ENCODE data around the gene EFL1.
"Not testable (repeated sequence)": the region's sequence is repeated elsewhere in the genome, so short reads cannot be mapped to it uniquely, and the experiment has no call there.

Gene EFL1

DNA sequence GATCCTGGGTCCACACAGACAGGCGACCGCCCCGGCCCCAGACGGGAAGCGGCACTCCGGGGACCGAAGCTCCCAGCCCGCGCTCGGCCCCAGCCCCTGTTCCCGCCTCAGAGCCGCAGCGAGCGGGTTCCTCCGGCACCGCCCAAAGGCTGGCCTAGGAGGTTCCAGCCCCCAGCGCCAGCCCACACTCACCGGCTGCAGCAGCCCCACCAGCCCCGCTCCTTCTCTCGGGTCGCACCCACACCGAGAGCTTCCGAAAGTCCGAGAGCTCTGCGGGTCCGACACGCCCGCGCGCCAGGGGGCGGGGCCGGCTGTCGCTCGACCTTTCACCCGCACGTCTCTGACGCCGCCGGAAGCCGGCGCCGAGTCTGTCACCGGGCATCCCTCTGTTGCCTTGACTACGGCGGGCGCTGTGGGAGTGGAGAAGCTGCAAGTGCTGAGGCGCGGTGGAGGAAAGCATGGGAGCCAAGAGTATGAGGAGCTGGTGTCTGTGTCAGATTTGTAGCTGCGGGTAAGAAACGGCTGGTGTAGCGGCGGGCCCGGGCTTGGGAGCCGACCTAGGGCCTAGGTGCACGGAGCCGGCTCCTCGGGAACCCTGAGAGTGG, at the start of gene EFL1, which contains the start of gene SAXO2:
EFL1 (minus strand) TSS at position 313 of the 605 bp plus-strand sequence. CDS start 956 bp downstream, outside the sequence.
SAXO2 (plus strand) TSS at position 397 of the 605 bp plus-strand sequence; CDS start at position 459, 62 bp downstream.
- DNase-seq (ENCODE audit: low spot score), result peak; percentile 89

DNA sequence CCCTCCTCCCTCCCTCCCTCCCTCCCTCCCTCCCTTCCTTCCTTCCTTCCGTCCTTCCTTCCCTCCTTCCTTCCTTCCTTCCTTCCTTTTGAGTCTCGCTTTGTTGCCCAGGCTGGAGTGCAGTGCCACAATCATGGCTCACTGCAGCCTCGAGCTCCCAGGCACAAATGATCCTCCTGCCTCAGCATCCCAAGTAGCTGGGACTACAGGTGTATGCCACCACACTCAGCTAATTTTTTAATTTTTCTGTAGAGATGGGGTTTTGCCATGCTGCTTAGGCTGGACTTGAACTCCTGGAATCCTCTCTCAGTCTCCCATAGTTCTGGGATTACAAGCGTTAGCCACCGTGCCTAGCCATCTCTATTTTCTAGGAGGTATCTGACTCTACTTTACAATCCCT, 48.8 kb upstream of the EFL1 start:
- DNase-seq (ENCODE audit: low spot score), result not testable (repeated sequence)

DNA sequence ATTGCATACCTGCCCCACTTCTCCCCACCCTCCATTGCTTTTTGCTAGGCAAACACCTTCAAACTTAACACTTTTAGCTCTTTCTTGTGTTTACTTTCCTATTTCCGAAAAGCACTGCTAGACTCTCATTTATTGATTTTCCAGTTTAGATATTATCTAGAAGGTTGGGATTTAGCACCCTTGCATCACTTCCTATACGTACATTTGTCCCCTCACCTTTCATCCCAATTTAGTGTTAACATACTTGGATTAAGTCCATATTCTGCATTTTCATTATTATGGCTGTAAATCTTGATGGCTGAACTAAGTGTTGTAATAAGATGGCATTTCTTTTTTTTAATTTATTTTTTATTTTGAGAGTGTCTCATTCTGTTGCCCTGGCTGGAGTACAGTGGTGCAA, 47.3 kb upstream of the EFL1 start:
- no peak for DNase-seq (ENCODE audit: low spot score)

DNA sequence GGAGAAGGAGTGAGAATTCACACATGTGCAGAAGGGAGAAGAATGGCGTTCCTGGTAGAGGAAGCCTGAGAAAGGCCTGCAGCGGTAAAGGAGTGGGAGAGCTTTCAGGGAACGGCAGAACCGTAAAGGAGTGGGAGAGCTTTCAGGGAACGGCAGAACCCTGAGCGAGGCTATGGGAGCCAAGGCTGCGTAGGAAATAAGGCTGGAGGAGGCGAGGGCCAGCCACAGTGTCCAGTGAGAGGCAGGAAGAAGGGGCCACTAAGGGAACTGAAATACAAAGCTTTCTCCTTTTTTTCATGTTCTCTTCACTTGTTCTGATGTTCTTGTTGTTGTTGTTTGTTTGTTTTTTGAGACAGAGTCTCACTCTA, 45.2 kb upstream of the EFL1 start:
- no peak for DNase-seq (ENCODE audit: low spot score)

DNA sequence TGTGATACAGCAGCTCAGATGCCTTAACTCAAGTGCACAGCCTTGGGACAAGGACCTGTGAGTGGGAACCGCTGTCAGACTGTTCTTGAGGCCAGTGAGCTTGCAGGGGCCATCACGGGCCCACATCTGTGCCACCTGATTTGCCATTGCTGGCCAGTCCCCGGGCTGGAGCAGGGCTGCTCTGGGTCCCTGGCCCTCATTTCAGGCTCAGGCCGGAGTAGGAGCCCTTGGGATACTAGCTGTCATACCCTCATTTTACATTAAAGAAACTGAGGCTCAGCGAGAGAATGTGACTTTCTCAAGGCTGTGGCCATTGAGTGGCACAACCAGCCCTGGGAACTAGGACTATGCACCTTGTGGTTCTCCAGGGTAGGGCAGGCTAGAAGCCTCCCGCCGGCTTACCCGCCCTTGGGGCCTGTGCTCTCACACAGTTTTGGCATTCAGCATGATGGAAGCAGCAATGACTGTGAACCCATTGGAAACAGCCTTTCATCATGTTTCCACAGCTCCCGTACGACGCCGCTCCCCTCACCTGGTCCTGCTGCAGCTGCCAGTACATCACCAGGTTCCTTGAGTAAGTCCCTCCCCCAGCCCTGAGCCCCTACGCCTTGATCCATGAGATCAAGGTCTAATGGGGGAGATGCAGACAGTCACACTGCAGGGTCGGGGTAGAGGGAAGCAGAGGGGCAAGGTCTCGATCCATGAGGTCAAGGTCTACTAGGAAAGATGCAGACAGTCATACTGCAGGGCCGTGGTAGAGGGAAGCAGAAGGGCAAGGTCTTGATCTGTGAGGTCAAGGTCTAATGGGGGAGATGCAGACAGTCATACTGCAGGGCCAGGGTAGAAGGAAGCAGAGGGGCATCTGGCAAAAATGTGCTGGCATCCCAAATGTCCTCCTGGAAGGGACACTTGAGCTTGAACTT, 44.5 kb upstream of the EFL1 start:
- no peak for DNase-seq (ENCODE audit: low spot score)

DNA sequence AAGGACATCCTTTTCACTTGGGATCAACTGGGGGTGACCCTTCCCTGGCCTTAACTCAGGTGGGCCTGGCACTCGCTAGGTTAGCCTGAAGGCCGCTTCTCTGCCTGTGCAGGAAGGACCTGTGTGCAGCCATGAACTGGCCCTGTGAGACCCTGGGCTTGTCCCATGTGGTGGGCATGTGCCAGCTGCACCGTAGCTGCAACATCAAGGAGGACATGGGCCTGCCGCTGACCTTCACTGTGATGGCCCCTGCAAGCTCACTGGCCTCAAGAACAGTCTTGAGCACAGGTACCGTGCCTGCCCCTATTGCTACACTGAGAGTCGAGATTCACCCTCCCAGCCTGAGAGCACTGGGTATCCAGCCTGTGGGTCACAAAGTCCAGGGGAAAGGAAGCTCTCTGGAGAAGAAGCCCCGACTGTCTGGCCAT, 43.1 kb upstream of the EFL1 start:
- no peak for DNase-seq (ENCODE audit: low spot score)

DNA sequence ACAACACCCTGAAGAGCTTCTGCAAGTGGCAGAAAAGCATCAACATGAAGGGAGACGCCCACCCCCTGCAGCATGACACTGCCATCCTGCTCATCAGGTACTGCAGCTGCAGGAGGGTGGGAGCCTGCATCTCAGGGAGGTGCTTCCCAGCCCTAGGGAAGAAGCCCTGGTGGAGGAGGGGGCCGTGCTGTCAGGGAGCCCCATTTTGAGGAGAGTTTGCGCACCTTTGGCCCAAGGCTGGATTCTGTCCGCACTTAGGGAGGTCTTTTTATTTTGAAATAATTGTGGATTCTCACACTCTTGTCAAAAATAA, 42.2 kb upstream of the EFL1 start:
- DNase-seq (ENCODE audit: low spot score), result no peak

DNA sequence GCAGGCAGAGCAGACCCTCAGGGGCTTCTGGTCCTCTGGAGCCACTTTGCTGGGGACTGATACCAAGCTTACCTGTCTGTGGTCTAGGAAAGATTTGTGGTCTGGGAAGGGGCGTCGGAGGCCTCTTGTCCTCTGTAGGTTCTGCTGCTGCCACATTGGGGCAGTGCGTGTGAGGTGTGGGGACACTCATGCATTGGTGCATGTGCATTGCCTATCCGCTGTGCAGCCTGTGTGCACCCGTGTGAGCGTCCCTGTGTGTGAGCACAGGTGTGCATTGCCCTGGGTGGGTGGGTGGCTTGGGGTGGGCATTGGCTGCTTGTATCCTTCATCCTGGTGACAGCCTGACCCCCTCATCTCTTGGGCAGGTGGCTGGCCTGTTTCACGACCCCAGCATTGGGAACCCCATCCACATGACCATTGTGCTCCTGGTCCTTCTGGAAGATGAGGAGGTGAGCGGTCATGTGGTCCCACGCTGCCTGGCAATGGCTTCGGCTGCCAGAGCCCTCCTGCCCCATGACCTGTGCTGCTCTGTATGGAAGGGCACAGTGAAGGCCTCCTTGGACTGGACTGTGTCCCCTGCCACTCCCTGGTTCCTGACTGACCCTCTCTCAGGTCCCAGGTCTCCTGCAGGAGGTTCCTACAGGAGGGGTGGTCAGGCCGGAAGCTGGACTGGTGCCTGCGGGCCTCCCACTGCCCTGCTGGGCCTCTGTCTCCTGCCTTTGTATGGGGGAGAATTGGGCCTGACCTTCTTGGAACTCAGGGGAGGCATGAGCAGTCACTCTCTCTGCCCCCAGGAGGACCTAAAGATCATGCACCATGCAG, 41.6 kb upstream of the EFL1 start:
- DNase-seq (ENCODE audit: low spot score), result no peak

DNA sequence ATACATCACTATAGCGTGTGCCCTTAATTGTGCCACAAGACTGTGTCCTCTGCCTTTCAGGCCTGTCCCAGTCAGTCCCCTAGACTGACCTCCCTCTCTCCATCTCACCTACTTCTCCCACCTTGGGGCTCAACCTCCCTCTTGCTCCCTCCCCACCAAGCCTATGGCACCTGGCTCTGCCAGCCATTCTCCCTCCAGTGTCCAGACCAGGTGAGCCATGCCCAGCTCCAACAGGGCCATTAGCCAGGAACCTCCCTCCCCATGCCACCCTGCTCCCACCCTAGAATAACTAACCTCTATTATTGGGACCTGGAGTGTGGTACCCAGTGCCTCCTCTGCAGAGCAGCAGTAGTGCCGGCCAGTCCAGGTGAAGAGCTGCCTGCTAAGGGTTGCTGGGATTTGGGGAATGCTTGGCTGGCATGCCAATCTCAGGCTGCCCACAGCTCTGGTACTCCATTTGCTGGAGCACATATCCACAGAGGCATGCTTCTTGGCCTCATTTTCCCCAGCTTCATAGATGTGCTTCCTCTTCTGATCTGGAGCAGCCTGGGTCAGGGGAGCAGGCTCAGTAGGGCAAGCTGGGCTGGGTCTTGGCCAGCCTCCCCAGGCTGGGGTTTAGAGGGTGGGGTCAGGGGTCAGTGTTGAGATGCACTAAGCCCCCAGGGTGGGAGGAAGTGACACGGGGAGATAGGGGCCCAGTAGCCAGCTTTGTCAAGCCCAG, 38.9 kb upstream of the EFL1 start:
- DNase-seq (ENCODE audit: low spot score), result no peak

DNA sequence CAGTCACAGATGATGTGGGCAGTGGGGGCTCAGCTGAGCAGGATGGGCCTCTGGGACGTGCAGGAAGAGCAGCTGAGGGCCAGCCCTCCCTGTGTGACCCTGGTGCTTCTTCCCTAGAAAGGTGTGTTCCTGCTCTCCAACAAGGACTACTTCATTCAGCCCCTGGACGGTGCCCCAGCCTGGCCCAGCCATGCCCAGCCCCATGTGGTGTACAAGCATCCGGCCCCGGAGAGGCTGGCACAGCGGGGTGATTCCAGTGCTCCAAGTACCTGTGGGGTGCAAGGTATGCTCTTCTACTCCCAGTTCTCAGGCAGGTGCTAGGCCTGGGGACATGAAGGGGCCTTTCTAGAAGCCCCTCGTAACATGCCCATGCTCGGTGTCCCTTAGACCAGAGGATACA, 38.3 kb upstream of the EFL1 start:
- DNase-seq (ENCODE audit: low spot score), result no peak

DNA sequence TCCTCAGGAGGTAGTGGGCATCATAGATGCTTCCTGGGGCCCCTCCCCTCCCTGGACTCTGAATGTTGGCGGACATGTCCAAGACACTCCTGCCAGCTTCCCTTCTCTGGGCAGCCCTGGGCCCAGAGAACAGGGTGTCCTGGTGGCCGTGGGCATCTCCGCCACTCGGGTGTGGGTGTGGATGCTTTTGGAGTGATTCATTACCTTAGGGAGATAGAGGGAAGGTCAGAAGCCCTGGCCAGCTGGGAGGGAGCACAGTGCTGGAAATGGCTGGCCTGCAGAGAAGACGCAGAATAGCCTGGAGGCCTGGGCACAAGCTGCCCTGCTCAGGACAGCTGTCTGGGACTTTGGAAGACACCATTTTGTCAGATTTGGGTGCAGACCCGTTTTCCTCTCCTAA, 37.8 kb upstream of the EFL1 start:
- DNase-seq (ENCODE audit: low spot score), result not testable (repeated sequence)

DNA sequence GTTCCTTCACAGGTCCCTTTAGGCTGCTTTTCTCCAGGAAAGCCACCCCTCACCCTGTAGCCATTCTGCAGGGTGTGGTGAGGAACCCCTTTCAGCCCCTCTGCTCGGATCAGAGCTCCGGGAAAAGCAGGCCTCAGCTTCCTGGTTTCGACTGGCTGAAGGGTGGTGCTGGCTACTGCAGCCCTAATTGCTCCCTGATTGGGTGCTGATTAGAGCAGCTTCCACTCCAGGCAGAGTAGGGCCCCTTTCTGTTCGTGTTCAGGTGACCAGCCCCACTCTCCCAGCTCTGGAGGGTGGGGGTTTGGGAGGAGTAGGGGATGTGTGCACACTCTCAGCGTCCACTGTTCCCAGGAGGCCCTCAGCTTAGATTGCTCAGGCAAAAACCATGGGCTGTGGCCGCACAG, 37.0 kb upstream of the EFL1 start:
- DNase-seq (ENCODE audit: low spot score), result not testable (repeated sequence)

DNA sequence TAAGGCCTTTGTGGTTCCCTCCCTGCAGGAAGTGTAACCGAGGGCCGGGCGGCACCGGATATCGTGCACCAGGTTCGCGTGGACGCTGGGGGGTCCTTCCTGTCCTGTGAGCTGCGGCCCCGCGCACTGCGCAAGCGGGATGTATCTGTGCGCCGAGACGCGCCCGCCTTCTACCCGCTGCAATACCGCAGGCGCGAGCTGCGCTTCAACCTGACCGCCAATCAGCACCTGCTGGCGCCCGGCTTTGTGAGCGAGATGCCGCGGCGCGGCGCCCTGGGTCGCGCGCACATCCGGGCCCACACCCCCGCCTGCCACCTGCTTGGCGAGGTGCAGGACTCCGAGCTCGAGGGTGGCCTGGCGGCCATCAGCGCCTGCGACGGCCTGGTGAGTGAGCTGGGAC, 36.0 kb upstream of the EFL1 start:
- no peak for DNase-seq (ENCODE audit: low spot score)

DNA sequence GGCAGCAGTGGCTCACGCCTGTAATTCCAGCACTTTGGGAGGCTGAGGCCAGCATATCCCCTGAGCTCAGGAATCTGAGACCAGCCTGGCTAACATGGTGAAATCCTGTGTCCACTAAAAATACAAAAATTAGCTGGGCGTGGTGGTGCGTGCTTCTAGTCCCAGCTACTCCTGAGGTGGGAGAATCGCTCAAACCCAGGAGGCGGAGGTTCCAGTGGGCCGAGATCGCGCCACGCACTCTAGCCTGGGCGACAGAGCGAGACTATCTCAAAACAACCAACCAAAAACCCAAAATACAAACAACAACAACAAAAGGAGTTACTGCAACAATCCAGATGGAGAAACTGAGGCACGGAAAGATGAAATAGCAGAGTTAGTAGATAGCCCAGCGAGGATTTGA, 35.5 kb upstream of the EFL1 start:
- DNase-seq (ENCODE audit: low spot score), result no peak

DNA sequence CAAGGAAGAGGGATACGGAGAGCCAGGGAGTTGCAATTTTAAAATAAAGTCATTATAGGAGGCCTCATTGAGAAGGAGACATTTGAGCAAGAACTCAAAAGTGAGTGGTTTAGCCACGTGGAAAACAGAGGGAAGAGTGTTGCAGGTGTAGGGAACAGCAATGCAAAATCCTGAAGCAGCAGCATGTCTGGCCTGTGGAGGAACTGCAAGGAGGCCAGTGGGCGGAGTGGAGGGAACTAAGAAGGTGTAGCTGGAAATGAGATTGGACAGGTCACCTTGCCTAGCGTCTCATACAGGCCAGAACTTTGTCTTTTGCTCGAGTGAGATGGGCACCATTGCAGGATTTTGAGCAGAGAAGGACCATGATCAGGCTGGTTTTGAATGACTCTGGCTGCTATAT, 35.0 kb upstream of the EFL1 start:
- no peak for DNase-seq (ENCODE audit: low spot score)

DNA sequence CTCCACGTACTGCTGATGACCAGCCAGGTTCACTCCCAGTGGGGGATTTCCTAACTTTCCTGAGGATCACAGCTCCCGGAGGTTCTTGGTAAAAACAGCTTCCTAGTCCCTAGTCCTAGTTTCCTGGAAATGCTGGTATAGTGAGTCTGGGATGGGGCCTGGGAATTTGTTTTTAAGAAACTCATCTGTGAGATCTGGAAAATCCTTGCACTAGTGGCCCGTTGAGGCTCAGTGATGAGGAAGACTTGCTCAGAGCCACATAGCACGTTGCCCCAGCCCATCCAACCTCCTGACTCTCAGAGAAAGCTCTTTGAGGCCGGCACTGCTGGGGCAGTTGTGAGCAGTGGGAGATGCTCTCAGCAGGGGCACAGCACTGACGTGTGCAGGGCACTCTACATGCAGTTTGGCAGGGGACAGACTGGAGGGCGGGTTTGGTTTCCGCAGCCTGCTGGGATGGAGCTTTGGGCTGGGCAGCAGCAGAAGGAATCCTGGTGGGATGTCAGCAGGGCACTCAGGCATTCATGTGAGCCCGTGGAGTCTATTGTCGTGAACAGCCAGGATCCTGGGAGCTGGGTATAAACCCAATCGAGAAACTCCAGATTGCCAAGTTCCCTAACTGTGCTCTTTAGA, 31.6 kb upstream of the EFL1 start:
- DNase-seq (ENCODE audit: low spot score), result no peak

DNA sequence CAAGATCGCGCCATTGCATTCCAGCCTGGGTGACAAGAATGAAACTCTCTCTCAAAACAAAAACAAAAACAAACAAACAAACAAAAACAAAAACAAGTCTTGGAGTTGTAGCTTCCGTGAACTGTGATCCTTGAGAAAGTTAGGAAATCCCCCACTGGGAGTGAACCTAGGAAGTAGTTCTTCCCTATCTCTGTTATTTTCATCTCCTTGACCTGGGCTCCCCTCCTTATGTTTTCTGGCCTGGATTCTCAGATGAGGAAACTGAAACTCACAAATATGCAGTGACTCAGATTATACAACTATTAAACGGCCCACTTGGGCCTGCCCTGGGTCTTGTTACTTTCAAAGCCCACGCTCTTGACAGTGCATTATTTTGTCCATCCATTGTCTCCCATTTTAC, 29.7 kb upstream of the EFL1 start:
- no peak for DNase-seq (ENCODE audit: low spot score)

DNA sequence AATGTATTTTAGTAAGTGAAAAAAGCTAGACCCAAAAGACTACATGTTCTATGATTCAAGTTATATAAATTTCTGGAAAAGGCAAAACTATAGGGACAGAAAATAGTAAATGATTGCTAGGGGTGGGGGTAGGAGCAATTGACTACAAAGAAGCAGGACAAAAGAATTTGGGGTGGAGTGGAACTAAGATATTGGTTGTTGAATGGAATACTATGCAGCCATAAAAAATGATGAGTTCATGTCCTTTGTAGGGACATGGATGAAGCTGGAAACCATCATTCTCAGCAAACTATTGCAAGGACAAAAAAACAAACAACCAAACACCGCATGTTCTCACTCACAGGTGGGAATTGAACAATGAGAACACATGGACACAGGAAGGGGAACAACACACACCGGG, 25.7 kb upstream of the EFL1 start:
- not testable (repeated sequence) for DNase-seq (ENCODE audit: low spot score)

DNA sequence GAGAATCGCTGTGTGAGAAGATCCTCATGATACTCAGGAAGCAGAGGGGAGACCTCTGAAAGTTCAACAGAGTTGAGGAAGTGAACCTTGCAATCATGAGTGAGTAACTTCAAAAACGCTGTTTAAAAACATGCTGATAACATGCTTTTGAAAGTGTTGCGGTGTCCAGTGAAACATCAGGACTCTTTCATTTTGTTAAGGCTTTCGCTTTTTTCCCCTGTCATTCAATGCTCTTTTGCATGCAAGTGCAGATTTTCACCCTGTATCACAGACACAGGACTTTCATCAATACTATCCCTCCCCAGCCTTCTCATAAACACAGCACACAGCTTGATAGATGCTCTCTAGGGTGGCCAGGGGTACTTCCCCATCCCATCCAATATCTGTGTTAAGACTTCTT, 23.9 kb upstream of the EFL1 start:
- DNase-seq (ENCODE audit: low spot score), result not testable (repeated sequence)

DNA sequence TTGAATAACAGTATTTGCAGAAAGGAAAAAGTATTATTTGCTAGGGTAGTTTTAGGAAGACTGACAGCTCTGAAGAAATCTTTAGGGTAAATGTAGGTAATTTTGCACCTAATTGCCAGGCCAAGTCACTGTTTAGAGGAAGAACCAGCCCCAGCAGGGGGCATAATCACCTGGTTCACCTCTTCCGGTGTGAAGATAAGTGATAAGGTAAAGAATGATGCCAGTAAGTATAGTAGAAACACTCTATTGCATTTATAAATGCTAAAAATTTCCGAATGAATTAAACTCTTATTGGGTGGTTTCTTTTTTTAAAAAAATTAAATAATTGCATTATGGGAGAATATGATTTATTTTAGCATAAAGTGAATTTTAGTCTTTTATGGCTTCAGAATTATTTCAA, 21.8 kb upstream of the EFL1 start:
- DNase-seq (ENCODE audit: low spot score), result not testable (repeated sequence)

DNA sequence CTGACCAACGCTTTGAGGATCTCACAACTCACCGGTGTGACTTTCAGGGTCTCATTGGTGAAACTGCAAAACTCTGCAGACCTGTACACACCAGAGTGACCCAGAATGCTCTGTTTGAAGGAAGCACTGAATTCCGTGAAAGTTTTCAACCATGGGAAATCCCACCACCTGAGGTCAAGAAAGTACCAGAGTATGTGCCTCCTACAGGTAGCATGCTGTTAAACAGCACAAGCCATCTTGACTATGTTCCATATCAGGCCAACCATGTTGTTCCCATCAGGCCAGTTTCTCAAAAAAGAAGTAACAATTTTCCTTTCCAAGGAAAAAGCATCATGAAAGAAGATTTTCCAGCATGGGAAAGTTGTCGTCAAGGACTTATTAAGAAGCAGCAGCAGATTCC, 19.9 kb upstream of the EFL1 start:
- DNase-seq (ENCODE audit: low spot score), result not testable (repeated sequence)

DNA sequence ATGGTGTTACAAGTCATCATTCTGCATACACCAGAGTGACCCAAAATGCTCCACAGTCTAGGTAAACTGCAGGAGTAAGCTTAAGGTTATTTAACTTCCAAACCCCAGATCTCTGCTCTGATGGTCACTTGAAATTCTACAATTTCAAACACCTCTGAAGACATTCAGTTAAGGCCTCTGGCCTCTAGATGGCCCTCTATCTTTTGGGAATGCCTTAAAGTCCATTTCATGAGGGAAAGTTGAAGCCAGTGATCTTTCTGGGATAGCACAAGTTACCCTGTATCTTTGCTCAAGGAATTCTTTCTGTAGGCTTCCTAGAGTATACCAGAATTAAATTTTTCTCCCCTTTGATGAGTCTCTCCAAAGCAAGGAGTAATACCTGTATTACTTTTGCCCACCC, 18.7 kb upstream of the EFL1 start:
- DNase-seq (ENCODE audit: low spot score), result not testable (repeated sequence)

Data from NAMALWA (cell line).